Liver (tissue), 3 donors: ENCODE results near the gene TRIM33.

ENCODE experiments used
- CTCF ChIP-seq: fragments of 150-350 bp; IDR thresholded peaks from 2 replicates; pipeline ENCODE4 v1.5.1; 2017; ENCODE audit warnings: improper control_type of control experiment, low read depth, low read length; ENCODE audit not compliant: missing input control
- FOXA1 ChIP-seq: IDR thresholded peaks from 2 replicates; pipeline ENCODE4 v1.6.1; 2016; ENCODE audit warnings: antibody characterized with exemption
- MAX ChIP-seq: IDR thresholded peaks from 2 replicates; pipeline ENCODE4 v1.6.1; 2016; ENCODE audit warnings: antibody characterized with exemption
- RAD21 ChIP-seq, 2 donors: IDR thresholded peaks; 2 replicates each; pipeline ENCODE4 v1.6.1; 2016; ENCODE audit warnings: antibody characterized with exemption in 2 of 2, mild to moderate bottlenecking in 2 of 2
- YY1 ChIP-seq: IDR thresholded peaks from 2 replicates; pipeline ENCODE4 v1.6.1; 2016; ENCODE audit warnings: antibody characterized with exemption, mild to moderate bottlenecking
- donor health status: healthy.
- donor health status: healthy.

- TF ChIP-seq YY1: no peak
- no peak for TF ChIP-seq CTCF
- TF ChIP-seq RAD21 (IDR thresholded peaks at IDR 0.05): no peak
- TF ChIP-seq FOXA1: no peak
- no peak for TF ChIP-seq MAX
Observed at GRCh38 chr1:114379358-114379757, 131.6 kb downstream of the TRIM33 start.
